ENCODE data around the gene MMEL1.
A peak's percentile ranks its signal among the peaks of the same experiment; 100 is the strongest.

MMEL1 gene

GRCh38 chr1:2561898-2562895, 70.6 kb downstream of the MMEL1 start:
- TF ChIP-seq, protein P1, sequence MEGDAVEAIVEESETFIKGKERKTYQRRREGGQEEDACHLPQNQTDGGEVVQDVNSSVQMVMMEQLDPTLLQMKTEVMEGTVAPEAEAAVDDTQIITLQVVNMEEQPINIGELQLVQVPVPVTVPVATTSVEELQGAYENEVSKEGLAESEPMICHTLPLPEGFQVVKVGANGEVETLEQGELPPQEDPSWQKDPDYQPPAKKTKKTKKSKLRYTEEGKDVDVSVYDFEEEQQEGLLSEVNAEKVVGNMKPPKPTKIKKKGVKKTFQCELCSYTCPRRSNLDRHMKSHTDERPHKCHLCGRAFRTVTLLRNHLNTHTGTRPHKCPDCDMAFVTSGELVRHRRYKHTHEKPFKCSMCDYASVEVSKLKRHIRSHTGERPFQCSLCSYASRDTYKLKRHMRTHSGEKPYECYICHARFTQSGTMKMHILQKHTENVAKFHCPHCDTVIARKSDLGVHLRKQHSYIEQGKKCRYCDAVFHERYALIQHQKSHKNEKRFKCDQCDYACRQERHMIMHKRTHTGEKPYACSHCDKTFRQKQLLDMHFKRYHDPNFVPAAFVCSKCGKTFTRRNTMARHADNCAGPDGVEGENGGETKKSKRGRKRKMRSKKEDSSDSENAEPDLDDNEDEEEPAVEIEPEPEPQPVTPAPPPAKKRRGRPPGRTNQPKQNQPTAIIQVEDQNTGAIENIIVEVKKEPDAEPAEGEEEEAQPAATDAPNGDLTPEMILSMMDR (conservative IDR thresholded peaks at IDR 0.05; ENCODE audit: low read depth, low read length) = peak; percentile 51
- no peak for DNase-seq (ENCODE audit: low read depth)
- no peak overlapping the region for H3K4me3 ChIP-seq (ENCODE audit: low read depth, low read length)

DNA sequence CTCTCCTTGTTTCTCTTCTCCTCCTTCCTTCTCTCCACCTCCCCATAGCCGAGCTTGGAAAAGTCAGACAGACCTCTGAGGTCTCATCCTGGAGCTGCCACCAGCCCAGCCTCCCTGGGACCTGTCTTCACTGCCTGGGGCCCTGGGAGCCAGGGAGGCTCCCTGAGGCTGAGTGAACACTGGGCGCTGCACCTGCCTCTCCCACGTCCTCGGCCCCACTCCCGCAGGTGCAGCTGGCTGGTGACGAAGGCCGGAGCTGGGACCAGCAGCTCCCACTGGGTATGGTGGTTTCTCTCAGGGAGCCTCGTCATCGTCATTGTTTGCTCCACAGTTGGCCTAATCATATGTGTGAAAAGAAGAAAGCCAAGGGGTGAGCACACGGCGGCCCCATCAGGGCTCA, 71.4 kb downstream of the MMEL1 start:
- TF ChIP-seq, protein P1 (conservative IDR thresholded peaks at IDR 0.05; ENCODE audit: low read depth, low read length) = no peak
- no peak overlapping the region for H3K4me3 ChIP-seq (ENCODE audit: low read depth, low read length)
- no peak for DNase-seq (ENCODE audit: low read depth)

GRCh38 chr1:2560299-2561073, 72.3 kb downstream of the MMEL1 start:
- TF ChIP-seq, protein P1 (conservative IDR thresholded peaks at IDR 0.05; ENCODE audit: low read depth, low read length) = no peak
- no peak overlapping the region for H3K4me3 ChIP-seq (ENCODE audit: low read depth, low read length)
- no peak for DNase-seq (ENCODE audit: low read depth)

GRCh38 chr1:2559509-2560298, 73.1 kb downstream of the MMEL1 start:
- no peak for DNase-seq (ENCODE audit: low read depth)
- H3K4me3 ChIP-seq (ENCODE audit: low read depth, low read length) = no peak overlapping the region
- TF ChIP-seq, protein P1 (conservative IDR thresholded peaks at IDR 0.05; ENCODE audit: low read depth, low read length) = no peak

DNA sequence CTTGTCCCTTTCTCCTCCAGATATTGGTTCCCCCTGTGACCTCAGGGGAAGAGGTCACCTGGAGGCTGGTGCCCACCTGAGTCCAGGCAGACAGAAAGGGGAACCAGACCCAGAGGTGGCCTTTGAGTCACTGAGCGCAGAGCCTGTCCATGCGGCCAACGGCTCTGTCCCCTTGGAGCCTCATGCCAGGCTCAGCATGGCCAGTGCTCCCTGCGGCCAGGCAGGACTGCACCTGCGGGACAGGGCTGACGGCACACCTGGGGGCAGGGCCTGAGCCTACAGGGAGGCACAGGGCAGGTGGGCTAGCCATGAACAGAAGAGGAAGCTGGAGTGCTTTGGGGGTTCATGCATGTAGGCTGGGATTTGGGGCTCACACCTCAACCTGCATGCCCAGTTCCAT, 74.0 kb downstream of the MMEL1 start:
- H3K4me3 ChIP-seq (ENCODE audit: low read depth, low read length) = no peak overlapping the region

DNA sequence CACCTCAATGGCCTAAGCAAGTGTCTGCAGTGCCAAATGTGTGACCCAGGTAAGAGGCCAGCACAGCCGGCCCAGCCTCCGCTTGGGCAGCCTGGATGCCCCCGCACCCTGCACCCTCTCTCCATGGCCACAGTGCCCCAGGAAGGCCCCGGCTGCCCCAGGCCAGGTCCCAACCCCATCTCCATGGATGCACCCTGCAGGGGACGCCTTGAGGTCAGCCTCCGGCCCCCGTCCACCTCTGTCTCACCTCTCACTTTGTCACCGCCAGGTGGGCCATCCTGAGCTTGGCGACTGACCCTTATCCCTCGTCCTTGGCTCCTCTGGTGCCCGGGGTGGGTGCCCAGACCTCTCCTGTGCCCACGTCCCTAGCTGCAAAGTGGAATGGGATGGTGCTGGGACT, 74.4 kb downstream of the MMEL1 start:
- H3K4me3 ChIP-seq (ENCODE audit: low read depth, low read length) = no peak overlapping the region
- TF ChIP-seq, protein P1 (conservative IDR thresholded peaks at IDR 0.05; ENCODE audit: low read depth, low read length) = no peak
- DNase-seq (ENCODE audit: low read depth) = no peak

More for the DNA sequence above, 74.0 kb downstream of the MMEL1 start:
- TF ChIP-seq, protein P1 (conservative IDR thresholded peaks at IDR 0.05; ENCODE audit: low read depth, low read length) = no peak
- DNase-seq (ENCODE audit: low read depth) = no peak

All from choroid plexus epithelial cell (primary cell).